HG03354 (cell line): ENCODE results near the gene NOC3L.
"Not testable (repeated sequence)": the region's sequence is repeated elsewhere in the genome, so short reads cannot be mapped to it uniquely, and the experiment has no call there.

Experiments used
- ATAC-seq: cut with Tn5 transposase; IDR thresholded peaks from one replicate; pipeline ENCODE4 v1.9.1; 2021; ENCODE audit warnings: mild to moderate bottlenecking; ENCODE audit not compliant: unreplicated experiment, poor library complexity, severe bottlenecking

The NOC3L gene

DNA sequence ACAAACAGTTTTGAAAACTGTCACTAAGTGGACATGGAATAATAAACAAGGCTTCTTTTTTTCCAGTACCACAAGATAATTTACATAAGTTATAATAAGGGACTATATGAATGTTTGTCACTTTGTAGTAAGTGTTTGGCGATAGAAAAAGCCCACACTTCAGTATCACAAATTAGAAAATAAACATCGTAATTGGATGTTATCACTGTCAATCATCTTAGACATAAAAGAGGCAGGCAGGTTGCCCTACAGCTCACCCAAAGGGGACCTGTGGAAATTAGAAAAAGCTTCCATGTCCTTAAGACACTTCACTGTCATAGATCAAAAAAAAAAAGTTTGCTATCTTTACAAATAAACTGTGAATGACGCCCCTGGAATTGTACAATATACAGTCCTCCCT lies 3.6 kb upstream of the NOC3L start:
- no peak for ATAC-seq

DNA sequence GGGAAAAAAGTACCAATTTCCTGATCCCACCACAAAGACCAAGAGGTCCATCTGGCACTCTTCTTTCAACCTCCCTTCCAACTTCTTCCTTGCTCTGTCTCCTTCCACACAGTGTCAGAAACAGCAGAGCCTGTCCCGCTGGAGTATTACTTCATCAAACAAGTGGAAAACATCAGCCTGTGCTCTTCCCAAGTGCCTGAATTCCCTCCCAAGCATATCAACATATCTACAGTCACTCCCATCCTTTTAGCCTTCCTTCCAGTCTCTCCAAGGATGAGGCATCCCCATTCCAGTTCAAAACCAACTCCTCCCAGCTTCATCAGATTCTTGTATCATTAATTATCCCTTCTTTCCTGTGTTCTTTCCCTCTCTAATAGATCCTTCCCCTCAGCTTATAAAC lies 1.7 kb upstream of the NOC3L start:
- no peak for ATAC-seq

DNA sequence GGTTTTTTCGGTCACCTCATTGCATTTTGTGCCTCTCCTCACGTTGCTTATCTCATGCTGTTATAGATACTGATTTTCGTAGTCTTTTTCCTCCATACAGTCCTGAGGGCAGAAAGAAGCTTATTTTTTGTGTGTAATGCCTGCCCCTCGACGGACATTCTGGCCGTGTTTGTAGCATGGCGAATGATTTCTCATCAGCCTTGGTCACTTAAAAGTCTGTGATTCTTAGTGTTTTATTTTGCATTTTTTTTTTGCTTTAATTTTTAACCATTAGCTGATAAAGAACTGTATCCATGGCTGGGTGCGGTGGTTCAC lies 469 bp upstream of the NOC3L start:
- peak; percentile 22 for ATAC-seq

DNA sequence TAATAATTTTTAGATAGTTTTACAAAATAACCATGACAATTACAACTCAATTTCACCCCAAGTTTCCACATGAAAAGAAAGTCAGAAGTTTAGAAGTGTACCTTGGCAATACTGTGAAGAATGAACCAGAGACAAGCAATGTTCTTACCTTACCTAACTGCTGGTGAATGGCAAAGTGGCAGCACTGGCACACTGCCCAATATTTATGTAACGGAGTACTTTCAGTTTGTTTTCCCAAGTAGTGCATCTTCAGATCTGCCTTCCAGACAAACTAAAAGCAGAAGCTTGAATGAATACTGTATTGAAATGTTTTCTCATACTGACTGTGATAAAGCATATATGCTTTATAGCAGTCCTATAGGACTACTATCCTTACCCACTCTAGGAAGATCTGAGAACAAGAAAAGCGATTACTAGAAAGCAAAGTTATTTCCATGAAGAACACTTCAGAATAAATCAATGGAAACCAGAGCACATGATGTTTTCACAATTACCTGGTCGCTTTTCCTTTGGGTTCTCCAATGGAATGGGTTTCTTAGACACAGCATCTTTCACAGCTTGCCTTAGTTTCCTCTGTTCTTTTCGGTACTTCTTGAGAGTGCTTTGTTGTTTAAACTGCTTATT lies 1.5 kb downstream of the NOC3L start:
- no peak for ATAC-seq

DNA sequence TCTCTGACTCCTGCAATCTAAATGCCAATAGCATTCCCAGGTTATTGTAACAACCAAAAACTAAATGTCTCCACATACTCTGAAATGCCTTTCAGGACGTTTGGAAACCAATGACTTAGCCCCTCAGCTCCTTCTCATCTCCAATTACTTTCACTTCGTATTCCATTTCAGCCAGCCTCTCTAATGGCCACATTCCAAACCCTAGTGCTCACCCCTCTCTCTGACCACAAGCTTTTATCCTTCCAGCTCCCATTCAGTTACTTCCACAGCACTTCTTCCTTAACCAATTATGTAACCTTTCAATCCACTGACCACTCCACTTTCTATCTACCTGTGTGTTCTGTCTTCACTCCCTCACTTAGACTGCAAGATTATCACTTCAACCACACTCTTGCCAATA lies 4.3 kb downstream of the NOC3L start:
- ATAC-seq: no peak

DNA sequence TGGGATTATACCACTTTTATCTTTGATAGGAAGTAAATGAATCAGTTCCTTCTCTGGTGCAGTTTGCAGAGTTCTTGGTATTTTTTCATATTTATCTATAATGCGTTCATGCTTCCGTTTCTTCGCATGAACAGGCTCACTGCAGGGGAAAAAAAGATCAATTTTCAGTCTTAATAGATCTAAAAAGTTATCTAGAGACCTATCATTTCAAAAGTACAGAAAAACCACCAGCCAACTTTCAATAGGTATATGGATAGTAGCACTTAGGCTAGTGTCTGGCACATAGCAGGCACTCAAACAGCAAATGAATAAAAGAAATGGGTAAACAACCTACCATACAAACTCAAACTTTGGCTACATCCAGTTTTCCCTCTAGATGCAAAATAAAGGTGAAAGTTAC lies 5.5 kb downstream of the NOC3L start:
- ATAC-seq: no peak

DNA sequence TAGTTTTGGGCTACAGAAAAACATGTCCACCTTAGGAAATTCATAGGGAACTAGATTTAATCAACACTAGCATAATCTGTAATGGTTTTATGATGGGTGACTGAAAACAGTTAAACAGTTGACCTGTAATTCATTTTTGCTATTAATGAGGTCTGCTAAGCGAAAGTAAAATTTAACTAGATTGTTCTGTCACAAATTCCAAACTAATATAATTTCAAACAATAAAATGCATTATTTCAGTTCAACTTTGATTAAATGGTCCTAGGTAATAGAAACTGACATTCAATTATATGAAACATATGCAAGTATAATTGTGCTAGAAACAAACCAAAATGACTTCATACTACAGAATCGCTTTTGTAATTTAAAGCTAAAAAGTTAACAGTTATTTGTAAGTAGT lies 6.9 kb downstream of the NOC3L start:
- ATAC-seq: no peak

DNA sequence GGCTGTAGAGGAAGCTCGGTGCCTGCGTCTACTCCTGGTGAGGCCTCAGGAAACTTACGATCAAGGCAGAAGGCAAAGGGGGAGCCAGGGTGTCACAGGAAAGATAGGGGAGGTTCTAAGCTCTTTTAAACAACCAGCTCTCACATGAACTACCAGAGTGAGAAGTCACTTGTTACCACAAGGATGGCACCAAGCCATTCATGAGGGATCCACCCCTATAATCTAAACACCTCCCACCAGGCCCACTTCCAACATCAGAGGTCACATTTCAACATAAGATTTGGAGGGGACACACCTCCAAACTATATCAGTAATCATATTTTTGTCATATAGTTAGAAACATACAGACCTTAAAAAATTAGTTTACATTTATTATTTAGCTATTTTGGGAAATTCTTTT lies 9.4 kb downstream of the NOC3L start:
- ATAC-seq: no peak

DNA sequence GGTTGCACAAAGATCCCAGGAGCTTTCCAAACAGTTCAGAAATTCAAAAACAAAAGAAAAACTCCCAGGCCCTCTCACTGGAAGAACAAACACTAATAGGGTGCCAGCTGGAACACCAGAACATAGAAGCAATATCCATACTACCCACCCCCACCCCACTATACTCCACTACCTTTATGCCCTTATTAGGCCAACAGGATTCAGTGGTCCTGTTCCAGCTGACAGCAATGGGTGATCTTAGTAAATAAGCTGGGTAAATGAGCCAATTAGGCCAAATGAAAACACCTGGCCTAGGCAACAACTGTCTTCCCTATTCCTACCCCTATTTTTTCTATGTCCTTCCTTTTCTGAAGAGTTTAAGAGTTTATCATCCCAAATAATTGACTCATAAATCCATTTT lies 11.7 kb downstream of the NOC3L start:
- ATAC-seq: no peak

DNA sequence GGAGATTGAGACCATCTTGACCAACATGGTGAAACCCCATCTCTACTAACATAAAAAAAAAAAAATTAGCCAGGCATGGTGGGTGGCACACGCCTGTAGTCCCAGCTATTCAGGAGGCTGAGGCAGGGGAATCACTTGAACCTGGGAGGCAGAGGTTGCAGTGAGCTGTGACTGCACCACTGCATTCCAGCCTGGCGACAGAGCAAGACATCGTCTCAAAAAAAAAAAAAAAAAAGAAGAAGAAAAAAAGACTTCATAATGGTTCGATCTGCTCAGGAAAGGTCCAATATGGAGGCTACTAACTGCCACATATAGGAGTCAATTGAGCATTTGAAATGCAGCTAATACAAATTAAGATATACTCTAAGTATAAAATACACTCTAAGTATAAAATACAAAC lies 12.2 kb downstream of the NOC3L start:
- not testable (repeated sequence) for ATAC-seq

DNA sequence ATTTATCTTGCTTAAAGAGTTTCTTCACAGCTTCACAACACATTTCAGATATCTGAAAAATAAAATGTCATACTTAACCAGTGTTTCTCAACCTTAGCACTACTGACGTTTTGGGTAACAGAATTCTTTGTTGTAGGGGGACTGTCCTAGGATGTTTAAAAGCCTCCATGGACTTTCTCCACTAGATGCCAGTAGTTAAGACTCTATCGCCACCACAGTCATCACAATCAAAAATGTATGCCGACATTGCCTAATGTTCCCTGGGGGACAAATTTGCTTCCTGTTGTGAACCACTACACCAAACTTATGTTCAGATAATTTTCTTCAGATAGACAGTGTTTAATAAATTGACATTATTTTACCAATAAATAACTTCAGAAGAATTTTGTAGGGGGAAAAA lies 13.4 kb downstream of the NOC3L start:
- no peak for ATAC-seq

DNA sequence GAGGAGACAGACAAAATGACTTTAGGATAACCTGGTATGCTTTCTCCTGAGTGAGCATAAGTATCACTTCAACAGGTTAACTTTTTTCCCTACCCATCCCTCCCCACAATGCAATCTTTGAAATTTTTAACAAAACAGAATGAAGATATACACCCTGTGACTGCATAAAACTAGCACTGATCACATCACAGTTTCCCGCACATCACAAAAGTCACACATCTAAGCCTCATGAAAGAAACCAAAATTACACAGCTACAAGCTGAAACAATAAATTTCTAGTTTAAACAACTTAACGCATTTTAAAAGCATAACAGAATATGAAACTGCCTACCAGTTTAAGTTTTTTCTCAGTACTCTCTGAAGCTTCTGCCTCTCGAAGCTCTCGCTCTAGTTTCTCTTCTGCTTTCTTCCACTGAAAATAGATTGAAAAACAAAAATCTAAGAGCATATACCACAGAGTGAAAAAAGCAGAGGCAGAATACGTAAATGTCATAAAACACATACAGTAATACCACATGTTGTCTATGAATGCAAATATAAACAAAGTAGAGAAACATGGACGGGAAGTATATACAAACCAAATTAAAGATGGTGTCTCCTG lies 18.1 kb downstream of the NOC3L start:
- ATAC-seq: peak; percentile 98

DNA sequence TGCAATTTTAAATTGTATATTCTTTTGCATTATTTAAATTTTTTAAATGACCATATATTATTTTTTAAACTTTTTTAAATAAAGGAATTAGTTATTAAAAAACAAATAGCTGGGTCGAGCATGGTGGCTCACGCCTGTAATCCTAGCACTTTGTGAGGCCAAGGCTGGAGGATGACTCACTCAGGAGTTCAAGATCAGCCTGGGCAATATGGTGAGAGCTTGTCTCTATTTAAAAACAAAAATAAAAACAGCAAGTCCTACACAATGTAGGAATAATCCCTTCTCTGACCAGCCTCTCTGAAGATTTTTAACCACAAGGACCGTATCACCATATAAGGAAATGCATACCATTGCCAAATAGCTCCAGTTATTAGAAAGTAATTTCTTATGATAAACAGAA lies 19.6 kb downstream of the NOC3L start:
- no peak for ATAC-seq

DNA sequence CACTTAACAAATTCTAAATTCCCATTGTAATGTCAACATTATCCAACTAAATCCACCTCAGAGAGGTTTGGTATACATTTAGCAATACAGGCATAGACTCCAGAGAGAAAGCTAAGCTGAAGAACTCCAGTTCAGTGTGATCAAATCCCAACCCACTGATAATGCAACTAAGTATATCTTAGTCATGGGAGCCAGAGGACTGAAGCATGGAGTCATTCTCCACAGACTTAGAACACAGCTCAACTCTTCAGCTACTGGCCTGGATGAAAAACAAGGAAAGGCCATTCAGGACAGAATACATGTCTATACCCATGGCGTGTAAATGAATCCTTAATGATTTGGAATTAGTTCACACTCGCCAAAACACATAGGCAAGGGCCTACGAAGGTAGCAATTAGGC lies 27.9 kb downstream of the NOC3L start:
- no peak for ATAC-seq

DNA sequence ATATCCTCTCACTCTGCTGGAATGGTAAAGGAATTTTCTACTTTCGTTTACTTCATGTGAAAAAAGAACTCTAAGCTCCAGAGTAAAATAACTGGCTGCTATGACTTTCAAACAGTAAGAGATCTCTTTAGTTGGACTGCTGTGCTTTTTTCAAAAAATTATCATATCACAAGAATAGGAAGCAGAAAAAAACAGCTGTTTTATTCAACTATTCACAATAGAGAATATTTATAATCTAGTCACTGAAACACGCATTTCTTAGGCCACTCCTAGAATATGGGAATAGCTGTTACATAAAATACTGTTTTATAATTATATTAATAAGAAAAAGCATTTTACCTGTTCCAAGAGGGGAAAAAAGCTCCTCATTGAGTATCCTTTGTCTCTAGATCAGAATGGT lies 29.7 kb downstream of the NOC3L start:
- no peak for ATAC-seq

DNA sequence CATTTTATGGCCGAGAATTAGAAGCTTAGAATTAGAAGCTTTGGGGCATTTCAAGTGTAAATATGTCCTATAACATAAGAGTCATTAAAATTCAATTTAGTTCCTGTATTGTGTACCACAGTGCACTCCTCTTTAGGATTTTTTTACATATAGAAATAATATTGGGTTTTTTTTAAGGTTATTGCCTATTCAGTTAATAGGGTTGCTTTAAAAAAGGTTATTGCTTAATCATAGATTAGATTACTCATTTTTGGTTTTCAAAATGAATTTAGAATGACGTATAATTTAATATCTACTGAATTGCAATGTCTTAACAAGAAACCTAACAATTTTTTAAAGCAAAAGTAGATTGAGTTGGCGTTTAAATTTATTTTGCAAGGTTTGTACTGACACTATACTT lies 34.1 kb downstream of the NOC3L start:
- ATAC-seq: no peak

DNA sequence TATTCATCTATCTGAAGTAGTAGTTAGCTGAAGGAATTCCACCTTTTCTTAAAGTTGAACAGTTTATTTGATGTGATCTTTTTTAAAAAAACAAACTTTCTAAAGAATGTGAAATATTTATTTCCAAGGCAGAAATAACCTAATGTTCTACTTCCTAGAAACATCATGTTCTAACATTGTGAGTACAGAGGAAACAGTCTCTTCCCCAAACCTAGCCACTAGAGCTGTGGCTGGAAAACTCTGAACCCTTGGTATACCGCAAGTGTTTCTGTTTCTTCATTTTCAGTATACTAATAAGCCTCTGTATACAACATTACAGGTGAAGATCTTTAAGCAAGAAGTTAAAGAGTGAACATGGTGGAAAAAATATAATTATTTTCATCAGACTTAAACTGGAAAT lies 35.1 kb downstream of the NOC3L start:
- ATAC-seq: no peak

DNA sequence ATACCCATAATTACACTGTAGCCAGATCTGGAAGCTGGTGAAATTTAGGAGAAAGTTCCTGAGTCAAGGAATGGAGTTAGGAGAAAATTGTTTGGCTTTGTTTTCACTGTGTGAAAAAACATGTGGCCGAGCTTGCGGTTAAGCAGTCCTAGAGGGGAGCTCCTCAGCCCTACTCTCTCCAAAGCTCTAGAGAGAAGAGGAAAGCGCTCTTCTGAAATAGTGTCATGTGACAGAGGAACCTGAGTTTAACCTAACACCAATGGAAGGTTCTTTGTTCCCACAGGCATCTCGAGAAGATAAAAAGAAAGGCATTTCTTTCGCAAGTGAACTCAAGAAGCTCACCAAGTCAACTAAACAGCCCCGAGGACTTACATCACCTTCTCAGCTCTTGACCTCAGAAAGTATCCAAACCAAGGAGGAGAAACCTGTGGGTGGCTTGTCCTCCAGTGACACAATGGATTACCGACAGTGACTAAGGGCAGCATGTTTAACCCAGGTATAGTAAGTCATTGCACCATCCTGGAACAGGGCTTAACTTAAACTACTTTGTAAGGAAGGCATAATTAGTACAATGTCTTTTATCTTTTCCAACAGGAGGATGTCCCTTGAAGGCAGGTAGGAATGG lies 38.0 kb downstream of the NOC3L start:
- no peak for ATAC-seq

DNA sequence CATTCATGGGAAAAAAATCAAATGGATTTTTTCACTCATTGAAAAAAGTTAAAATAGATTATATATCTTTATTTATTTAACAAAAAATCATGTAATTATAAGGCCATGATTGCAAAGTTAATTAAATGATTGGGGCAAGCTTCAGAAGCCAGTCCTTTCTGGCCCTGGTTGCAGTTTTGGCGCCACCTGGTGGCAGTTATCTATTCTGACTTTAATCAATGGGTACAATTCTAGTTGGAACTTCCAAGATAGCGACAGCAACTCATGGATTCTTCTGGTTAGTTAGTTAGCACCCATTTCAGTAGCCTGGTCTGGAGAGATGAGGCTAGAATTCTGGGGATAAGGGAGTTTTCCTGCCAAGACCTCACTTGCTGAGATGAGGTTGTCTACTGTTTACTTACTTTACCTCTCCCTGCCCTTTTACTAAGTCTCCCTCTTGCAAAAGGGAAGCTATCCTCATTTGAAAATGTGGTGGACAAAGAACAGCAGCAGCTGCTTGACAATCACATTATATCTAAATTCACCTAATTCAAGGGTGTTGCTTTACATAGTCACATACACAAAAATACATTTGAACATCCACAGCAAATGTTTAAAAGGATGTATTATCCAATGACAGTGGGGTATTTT lies 42.3 kb downstream of the NOC3L start:
- peak; percentile 73 for ATAC-seq

DNA sequence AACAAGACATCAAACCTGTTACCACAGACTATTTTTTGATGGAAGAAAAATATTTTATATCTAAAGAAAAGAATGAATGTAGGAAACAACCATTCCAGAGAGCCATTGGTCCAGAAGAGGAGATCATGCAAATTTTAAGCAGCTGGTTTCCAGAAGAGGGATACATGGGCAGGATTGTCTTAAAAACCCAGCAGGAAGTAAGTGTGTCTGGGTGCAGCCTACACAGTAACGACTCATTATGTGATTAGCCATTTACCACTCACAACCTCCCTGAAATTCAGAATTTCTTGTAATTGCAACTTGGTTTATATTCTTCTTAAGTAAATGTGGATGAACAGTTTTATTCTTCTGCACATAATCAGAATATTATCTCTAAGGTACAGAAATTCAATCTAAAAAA lies 46.2 kb downstream of the NOC3L start:
- ATAC-seq: no peak

DNA sequence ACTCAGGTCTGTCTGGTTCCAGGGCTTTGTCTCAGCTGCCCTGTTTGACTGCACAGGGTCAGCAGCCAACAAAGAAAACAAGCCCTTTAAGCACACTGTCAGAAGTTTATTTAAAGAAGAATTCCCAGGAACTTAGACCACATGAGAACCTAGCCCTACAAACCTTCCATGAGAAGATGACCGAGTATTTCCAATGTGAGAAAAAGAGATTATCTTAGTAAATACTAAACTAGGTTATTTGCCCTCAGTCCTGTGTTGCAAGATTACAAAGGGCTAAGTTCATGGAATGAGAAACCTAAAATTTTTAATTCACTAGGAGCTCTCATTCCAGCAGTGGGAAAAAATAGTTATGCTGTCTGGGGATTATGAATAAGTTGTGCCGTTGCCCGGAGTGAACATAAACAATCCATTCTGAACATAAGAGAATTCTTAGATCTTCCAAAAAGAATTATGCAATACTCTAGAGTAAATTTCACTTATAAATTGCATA lies 46.7 kb downstream of the NOC3L start:
- no peak for ATAC-seq
